Activated CD8-positive, alpha-beta T cell treated with anti-CD3 and anti-CD28 coated beads for 36 hours (primary cell): Measurements from ENCODE around the gene TET2. TPM values are rescaled to one million over a fixed set of nuclear protein-coding genes. Genes with fewer than 3 reads are reported as not detected.

Source experiments
- ATAC-seq: fragments of 200-7000 bp; cut with Tn5 transposase; one replicate; pipeline ENCODE4 v1.10.0; 2021; ENCODE audit warnings: mild to moderate bottlenecking, moderate library complexity
- CTCF ChIA-PET: fragments of 350-600 bp; sonication (Branson Sonifier 250); formaldehyde crosslinking; loops from one replicate; lab custom pipeline; 2021; ENCODE audit warnings: antibody characterized with exemption; lab: Charles Lee
- POLR2A ChIA-PET: fragments of 350-600 bp; sonication (Branson Sonifier 250); formaldehyde crosslinking; loops from one replicate; lab custom pipeline; 2021; ENCODE audit warnings: antibody characterized with exemption; lab: Charles Lee
- DNase-seq: peaks from one replicate; pipeline ENCODE4 v3.0.0-alpha.2; 2020
- H3K27ac Mint-ChIP-seq: one replicate; pipeline ENCODE4 v1.8.0; 2021; ENCODE audit warnings: mild to moderate bottlenecking, mixed read lengths
- H3K27me3 Mint-ChIP-seq: one replicate; pipeline ENCODE4 v1.8.0; 2021; ENCODE audit warnings: mixed read lengths
- H3K36me3 Mint-ChIP-seq: one replicate; pipeline ENCODE4 v1.8.0; 2021; ENCODE audit warnings: low read depth, mixed read lengths
- H3K4me1 Mint-ChIP-seq: one replicate; pipeline ENCODE4 v1.8.0; 2021; ENCODE audit warnings: low read depth, mixed read lengths
- H3K4me3 Mint-ChIP-seq: one replicate; pipeline ENCODE4 v1.8.0; 2021; ENCODE audit warnings: mild to moderate bottlenecking, moderate library complexity, mixed read lengths
- H3K9me3 Mint-ChIP-seq: one replicate; pipeline ENCODE4 v1.8.0; 2021; ENCODE audit warnings: mixed read lengths
- CTCF ChIP-seq: fragments of 200-600 bp; IDR thresholded peaks from one replicate; pipeline ENCODE4 v1.8.0; 2022; ENCODE audit warnings: antibody characterized with exemption, mild to moderate bottlenecking
- intact Hi-C: fragments of 100-400 bp; cut with micrococcal nuclease; formaldehyde crosslinking; loops from one replicate; pipeline ENCODE4 v1.10.0; 2022
- total RNA-seq, 2 experiments: library from RNA; stranded (reverse); gene quantifications; one replicate each; pipeline ENCODE4 v1.2.3, GENCODE V29; 2021

TET2 gene
- total RNA-seq, 2 experiments from 2014 or later: 31.3 to 36.0 TPM

GRCh38 chr4:105148776-105149175 lies 2.1 kb downstream of the TET2 start:
- POLR2A ChIA-PET: no interaction called here
- DNase-seq: no peak
- CTCF ChIA-PET: no interaction called here
- intact Hi-C loops: loop anchor here (5.0 to 10.0 kb wide), 2 partner anchors 86 to 214 kb away; no protein-coding TSS in a partner anchor
- no peaks in the 10 kb centered on the region for H3K9me3 Mint-ChIP-seq
- no peaks in the 10 kb centered on the region for H3K27me3 Mint-ChIP-seq
- ATAC-seq: no peak
- TF ChIP-seq CTCF: no peak
- peaks cover 18% of the 10 kb centered on the region for H3K36me3 Mint-ChIP-seq
- peak overlapping the region; percentile 46 for H3K27ac Mint-ChIP-seq
- peak overlapping the region; percentile 91 for H3K4me3 Mint-ChIP-seq
- peaks cover 43% of the 10 kb centered on the region for H3K4me1 Mint-ChIP-seq

- H3K36me3 Mint-ChIP-seq: peaks cover 21% of the 10 kb centered on the region
- ATAC-seq: no peak
- ChIA-PET CTCF (no interaction called here), POLR2A (no interaction called here)
- no peak overlapping the region for H3K27ac Mint-ChIP-seq
- TF ChIP-seq CTCF: no peak
- H3K27me3 Mint-ChIP-seq: no peaks in the 10 kb centered on the region
- intact Hi-C loops: loop anchor here (5.0 to 10.0 kb wide), 2 partner anchors 87 to 215 kb away; no protein-coding TSS in a partner anchor
- H3K4me1 Mint-ChIP-seq: peaks cover 48% of the 10 kb centered on the region
- DNase-seq: no peak
- H3K9me3 Mint-ChIP-seq: no peaks in the 10 kb centered on the region
- peak overlapping the region; percentile 91 for H3K4me3 Mint-ChIP-seq
Observed at GRCh38 chr4:105149771-105150170, 3.1 kb downstream of the TET2 start.

DNA sequence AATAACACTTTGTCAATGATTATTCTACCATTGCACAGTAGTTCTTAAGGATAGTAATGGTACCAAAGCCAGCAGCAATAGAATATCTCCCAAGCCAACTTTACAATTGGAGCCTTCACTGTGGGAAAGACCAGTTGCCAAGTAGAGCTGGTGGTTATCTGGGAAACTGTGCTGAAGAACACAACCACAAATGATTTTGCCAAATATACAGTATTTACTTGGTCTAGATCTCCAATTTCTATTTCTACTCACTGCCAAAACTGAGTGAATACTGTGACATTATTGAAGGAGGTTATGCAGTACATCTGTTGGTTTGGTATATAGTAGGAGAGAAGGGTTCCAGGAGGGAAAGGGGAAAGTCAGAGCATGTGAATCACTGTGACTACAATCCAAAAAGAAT lies 3.8 kb downstream of the TET2 start:
- Mint-ChIP-seq H3K4me3 (no peak overlapping the region), H3K27ac (no peak overlapping the region), H3K36me3 (peaks cover 26% of the 10 kb centered on the region), H3K4me1 (peaks cover 48% of the 10 kb centered on the region), H3K27me3 (no peaks in the 10 kb centered on the region), H3K9me3 (no peaks in the 10 kb centered on the region)
- TF ChIP-seq CTCF: no peak
- no peak for ATAC-seq
- no peak for DNase-seq
- intact Hi-C loops: no loop called here
- ChIA-PET POLR2A (no interaction called here), CTCF (interaction anchor here (1.0 kb wide), 1 partner anchor 10 kb away, joined by 3 read pairs; no protein-coding TSS in a partner anchor)

- TF ChIP-seq CTCF: no peak
- no peak overlapping the region for H3K4me3 Mint-ChIP-seq
- H3K27me3 Mint-ChIP-seq: no peaks in the 10 kb centered on the region
- DNase-seq (no peak), ATAC-seq (no peak)
- no peak overlapping the region for H3K27ac Mint-ChIP-seq
- no peaks in the 10 kb centered on the region for H3K9me3 Mint-ChIP-seq
- peaks cover 22% of the 10 kb centered on the region for H3K36me3 Mint-ChIP-seq
- POLR2A ChIA-PET: no interaction called here
- CTCF ChIA-PET: no interaction called here
- intact Hi-C loops: no loop called here
- peaks cover 48% of the 10 kb centered on the region for H3K4me1 Mint-ChIP-seq
Observed at GRCh38 chr4:105153749-105154148, 7.1 kb downstream of the TET2 start.

- DNase-seq (no peak), ATAC-seq (no peak)
- Mint-ChIP-seq H3K9me3 (no peaks in the 10 kb centered on the region), H3K36me3 (peaks cover 25% of the 10 kb centered on the region), H3K27ac (no peak overlapping the region), H3K4me3 (no peak overlapping the region), H3K4me1 (peaks cover 41% of the 10 kb centered on the region), H3K27me3 (no peaks in the 10 kb centered on the region)
- ChIA-PET CTCF (no interaction called here), POLR2A (no interaction called here)
- TF ChIP-seq CTCF: no peak
- intact Hi-C loops: no loop called here
Observed at GRCh38 chr4:105154576-105154975, 7.9 kb downstream of the TET2 start.
